Duodenal mucosa (tissue), 2 donors: Measurements from ENCODE around the gene ATF7IP.
A peak's percentile ranks its signal among the peaks of the same experiment; 100 is the strongest.
"Not testable (repeated sequence)": the region's sequence is repeated elsewhere in the genome, so short reads cannot be mapped to it uniquely, and the experiment has no call there.

Source experiments
- H3K27ac ChIP-seq: one replicate; pipeline ENCODE4 v1.7.0; 2013; ENCODE audit warnings: low read depth, low read length
- H3K27me3 ChIP-seq, 2 donors: one replicate each; pipeline ENCODE4 v1.7.0; 2013; ENCODE audit warnings: low read length in 2 of 2, control low read depth in 1 of 2; ENCODE audit not compliant: insufficient read depth in 2 of 2, control insufficient read depth in 1 of 2
- H3K36me3 ChIP-seq, 2 donors: one replicate each; pipeline ENCODE4 v1.7.0; 2013; ENCODE audit warnings: low read length in 2 of 2, control low read depth in 1 of 2; ENCODE audit not compliant: insufficient read depth in 2 of 2, control insufficient read depth in 1 of 2
- H3K4me1 ChIP-seq, 2 donors: one replicate each; pipeline ENCODE4 v1.7.0; 2013; ENCODE audit warnings: low read length in 2 of 2, control low read depth in 1 of 2; ENCODE audit not compliant: insufficient read depth in 2 of 2, control insufficient read depth in 1 of 2
- H3K4me3 ChIP-seq, 2 donors: one replicate each; pipeline ENCODE4 v1.7.0; 2013; ENCODE audit warnings: low read length in 2 of 2, low read depth in 1 of 2
- H3K9ac ChIP-seq, 2 donors: one replicate each; pipeline ENCODE4 v1.7.0; 2013; ENCODE audit warnings: low read length in 2 of 2, low read depth in 1 of 2
- H3K9me3 ChIP-seq, 2 donors: one replicate each; pipeline ENCODE4 v1.7.0; 2013; ENCODE audit warnings: low read length in 2 of 2, control low read depth in 1 of 2; ENCODE audit not compliant: control insufficient read depth in 1 of 2

Gene ATF7IP, protein sequence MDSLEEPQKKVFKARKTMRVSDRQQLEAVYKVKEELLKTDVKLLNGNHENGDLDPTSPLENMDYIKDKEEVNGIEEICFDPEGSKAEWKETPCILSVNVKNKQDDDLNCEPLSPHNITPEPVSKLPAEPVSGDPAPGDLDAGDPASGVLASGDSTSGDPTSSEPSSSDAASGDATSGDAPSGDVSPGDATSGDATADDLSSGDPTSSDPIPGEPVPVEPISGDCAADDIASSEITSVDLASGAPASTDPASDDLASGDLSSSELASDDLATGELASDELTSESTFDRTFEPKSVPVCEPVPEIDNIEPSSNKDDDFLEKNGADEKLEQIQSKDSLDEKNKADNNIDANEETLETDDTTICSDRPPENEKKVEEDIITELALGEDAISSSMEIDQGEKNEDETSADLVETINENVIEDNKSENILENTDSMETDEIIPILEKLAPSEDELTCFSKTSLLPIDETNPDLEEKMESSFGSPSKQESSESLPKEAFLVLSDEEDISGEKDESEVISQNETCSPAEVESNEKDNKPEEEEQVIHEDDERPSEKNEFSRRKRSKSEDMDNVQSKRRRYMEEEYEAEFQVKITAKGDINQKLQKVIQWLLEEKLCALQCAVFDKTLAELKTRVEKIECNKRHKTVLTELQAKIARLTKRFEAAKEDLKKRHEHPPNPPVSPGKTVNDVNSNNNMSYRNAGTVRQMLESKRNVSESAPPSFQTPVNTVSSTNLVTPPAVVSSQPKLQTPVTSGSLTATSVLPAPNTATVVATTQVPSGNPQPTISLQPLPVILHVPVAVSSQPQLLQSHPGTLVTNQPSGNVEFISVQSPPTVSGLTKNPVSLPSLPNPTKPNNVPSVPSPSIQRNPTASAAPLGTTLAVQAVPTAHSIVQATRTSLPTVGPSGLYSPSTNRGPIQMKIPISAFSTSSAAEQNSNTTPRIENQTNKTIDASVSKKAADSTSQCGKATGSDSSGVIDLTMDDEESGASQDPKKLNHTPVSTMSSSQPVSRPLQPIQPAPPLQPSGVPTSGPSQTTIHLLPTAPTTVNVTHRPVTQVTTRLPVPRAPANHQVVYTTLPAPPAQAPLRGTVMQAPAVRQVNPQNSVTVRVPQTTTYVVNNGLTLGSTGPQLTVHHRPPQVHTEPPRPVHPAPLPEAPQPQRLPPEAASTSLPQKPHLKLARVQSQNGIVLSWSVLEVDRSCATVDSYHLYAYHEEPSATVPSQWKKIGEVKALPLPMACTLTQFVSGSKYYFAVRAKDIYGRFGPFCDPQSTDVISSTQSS

DNA sequence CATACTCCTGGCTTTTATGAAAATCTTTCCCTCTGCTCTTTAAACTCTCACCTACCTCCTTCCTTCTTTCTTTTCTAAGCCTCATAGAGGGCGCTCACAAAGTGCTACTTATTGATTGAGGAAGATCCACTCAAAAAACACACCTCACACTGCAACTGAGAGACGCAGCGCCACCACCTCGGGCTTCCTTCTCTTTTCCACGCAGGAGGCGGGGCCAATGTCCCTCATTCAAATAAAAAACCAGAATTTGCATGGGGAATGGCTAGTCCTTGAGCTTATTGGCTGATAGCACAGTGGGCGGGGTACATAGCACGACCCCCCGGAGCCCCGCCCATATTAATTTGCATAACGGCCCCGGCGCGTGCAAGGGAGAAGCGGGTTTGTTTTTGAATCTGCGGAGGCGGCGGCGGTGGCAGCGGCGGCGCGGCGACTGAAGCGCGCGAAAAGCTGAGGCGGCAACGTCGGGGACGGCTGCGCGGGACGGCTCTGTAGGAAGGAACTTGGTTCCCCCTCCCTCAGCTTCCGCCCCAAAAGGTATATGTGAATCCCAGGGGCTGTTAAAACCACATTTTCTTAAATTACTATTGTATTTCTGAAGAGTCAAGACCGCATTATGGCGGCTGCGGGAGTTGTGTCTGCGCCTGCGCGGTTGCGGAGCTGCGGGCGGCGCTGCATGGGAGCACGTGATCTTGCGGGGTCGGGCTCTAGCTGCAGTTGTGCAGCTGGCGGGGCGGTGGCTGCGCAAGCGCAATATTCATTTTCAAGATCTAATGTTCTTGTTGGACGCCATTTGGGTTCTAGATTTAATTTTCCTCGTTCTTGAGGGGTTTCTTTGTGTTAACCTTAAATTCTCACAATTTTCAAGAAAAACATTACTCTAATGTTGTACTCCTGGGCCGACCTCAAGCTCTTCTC is at the start of gene ATF7IP:
Gene ATF7IP, plus strand, starts transcription at position 389 of the 915 bp plus-strand sequence. CDS start 58,234 bp downstream, outside the sequence.
- no peaks in the 10 kb centered on the region for H3K36me3 ChIP-seq
- H3K27ac ChIP-seq = peak within 1 kb of the TSS; percentile 96
- peak within 1 kb of the TSS; percentile 66 to 69 for H3K9ac ChIP-seq
- H3K9me3 ChIP-seq = no peaks in the 10 kb centered on the region
- peak within 1 kb of the TSS; percentile 74 to 78 for H3K4me3 ChIP-seq
- peaks cover 0 to 3% of the 10 kb centered on the region in 2 donors for H3K4me1 ChIP-seq
- H3K27me3 ChIP-seq = no peaks in the 10 kb centered on the region

DNA sequence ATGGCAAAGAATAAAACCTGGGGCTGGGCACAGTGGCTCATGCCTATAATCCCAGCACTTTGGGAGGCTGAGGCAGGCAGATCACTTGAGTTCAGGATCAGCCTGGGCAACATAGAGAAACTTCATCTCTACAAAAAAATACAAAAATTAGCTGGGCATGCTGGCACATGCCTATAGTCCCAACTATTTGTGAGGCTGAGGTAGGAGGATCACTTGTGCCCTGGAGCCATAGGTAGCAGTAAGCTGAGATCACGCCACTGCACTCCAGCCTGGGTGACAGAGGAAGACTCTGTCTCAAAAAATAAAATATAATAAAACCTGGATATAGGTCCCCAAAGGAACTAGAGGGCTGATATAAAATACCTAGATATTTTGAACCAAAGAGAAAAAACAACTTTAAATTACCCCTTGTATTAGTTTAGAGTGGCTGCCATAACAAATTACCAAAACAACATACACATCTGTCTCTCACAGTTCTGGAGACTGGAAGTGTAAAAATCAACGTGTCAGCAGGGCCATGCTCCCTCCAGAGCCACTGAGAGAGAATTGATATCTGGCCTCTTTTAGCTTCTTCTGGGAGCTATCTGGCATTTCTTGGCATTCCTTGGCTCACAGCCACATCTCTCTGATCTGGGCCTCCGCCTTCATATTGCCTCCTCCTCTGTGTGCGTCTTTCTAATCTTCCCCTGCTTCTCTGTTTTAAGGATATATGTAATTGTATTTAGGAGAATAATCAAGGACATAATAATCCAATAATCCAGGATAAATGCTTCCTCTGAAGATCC is 47.9 kb upstream of the ATF7IP start:
- Histone ChIP-seq H3K36me3 (no peaks in the 10 kb centered on the region), H3K27me3 (no peaks in the 10 kb centered on the region), H3K9ac (no peak overlapping the region), H3K9me3 (no peaks in the 10 kb centered on the region), H3K4me1 (no peaks in the 10 kb centered on the region), H3K4me3 (no peak overlapping the region), H3K27ac (no peak overlapping the region)

DNA sequence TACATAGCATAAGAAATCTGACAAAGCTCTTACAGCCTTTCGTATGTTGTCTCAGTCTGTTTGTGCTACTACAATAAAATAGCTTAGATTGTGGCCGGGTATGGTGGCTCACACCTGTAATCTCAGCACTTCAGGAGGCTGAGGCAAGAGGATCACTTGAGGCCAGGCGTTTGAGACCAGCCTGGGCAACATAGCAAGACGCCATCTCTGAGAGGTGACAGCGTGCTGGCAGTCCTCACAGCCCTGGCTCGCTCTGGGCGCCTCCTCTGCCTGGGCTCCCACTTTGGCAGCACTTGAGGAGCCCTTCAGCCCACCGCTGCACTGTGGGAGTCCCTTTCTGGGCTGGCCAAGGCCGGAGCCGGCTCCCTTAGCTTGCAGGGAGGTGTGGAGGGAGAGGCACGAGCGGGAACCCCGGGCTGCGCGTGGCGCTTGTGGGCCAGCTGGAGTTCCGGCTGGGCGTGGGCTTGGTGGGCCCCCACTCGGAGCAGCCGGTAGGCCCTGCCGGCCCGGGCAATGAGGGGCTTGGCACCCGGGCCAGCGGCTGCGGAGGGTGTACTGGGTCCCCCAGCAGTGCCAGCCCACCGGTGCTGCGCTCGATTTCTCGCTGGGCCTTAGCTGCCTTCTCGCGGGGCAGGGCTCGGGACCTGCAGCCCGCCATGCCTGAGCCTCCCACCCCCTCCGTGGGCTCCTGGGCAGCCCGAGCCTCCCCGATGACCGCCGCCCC is 45.6 kb upstream of the ATF7IP start:
- not testable (repeated sequence) for H3K27me3 ChIP-seq, H3K9ac ChIP-seq, H3K9me3 ChIP-seq, H3K4me1 ChIP-seq, H3K27ac ChIP-seq, H3K4me3 ChIP-seq, H3K36me3 ChIP-seq

DNA sequence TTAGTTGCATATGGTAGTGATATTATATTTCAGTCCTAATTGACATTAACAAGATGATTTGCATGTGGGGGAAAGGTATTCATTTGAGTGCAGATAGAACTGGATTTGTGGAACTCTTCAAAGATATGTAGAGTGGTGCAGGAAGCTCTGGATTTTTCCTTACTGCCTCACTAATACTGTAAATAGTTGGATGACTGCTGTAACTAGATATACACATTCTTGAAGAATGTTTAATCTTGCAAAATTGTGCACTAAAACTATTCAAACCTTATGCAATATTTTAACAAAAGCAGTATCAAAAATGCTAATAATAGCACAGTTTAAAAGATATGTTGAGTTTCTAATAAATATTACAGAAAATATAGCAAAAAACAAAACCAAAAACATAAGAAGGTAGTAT is 43.1 kb upstream of the ATF7IP start:
- Histone ChIP-seq H3K9ac (no peak overlapping the region), H3K4me1 (no peaks in the 10 kb centered on the region), H3K27ac (no peak overlapping the region), H3K36me3 (no peaks in the 10 kb centered on the region), H3K27me3 (no peaks in the 10 kb centered on the region), H3K9me3 (no peaks in the 10 kb centered on the region), H3K4me3 (no peak overlapping the region)

DNA sequence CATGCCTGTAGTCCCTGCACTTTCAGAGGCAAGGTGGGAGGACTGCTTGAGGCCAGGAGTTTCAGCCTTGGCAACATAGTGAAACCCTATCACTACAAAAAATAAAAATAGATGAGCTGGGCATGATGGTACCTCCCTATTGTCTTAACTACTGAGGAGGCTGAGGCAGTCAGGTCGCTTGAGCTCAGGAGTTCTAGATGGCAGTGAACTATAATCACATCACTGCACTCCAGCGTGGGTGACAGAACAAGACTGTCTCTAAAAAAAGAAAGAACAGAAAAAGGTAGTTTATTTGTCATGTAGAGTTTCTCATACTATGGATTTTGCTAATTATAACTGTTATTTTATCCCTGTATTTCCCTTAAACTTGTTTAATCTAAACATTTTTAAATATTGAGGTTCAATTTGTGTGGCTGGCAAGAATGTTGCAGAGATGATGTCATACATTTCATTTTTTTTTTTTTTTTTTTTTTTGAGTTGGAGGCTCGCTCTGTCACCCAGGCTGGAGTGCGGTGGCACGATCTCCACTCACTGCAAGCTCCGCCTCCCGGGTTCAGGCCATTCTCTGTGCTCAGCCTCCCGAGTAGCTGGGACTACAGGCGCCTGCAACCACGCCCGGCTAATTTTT is 39.7 kb upstream of the ATF7IP start:
- H3K4me3 ChIP-seq = no peak overlapping the region
- no peaks in the 10 kb centered on the region for H3K36me3 ChIP-seq
- no peaks in the 10 kb centered on the region for H3K4me1 ChIP-seq
- H3K27ac ChIP-seq = no peak overlapping the region
- H3K9me3 ChIP-seq = no peaks in the 10 kb centered on the region
- H3K9ac ChIP-seq = no peak overlapping the region
- H3K27me3 ChIP-seq = no peaks in the 10 kb centered on the region

DNA sequence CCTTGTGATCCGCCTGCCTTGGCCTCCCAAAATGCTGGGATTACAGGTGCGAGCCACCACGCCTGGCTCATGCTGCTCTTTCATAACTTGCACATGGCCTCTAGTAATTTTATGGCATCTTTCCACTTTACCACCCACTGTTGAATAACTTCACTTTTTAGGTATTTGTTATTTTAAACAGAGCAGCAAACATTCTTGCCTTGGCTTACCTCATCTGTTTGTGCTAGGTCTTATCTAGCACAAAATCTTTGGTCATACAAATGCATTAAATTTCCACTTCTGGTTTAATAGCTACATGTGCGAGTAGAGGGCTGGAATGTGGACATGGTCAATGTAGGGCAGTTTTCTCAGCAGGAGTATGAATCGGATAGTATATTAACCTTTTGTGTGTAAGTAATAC is 38.8 kb upstream of the ATF7IP start:
- Histone ChIP-seq H3K4me3 (no peak overlapping the region), H3K36me3 (no peaks in the 10 kb centered on the region), H3K4me1 (no peaks in the 10 kb centered on the region), H3K9ac (no peak overlapping the region), H3K9me3 (peaks cover under 1 to 1% of the 10 kb centered on the region in 2 donors), H3K27me3 (no peaks in the 10 kb centered on the region), H3K27ac (no peak overlapping the region)

DNA sequence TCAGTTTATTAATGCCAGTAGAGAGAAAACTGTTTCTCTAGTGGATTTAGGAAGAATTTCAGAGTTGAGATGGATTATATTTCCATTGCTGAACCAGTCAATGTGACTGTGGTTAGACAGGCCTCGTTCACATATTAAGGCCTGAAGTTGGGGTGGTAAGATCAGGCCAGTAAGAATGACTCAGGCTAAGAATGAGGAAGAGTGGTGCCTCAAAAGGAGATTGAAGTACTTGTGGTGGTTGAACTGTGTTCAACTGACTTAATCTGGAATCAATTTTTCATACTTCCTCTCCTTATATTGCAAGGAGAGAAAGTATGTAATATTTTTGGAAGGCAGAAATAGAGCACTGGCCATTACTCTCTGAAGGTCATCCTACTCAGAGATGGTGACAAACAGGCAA is 37.8 kb upstream of the ATF7IP start:
- Histone ChIP-seq H3K36me3 (no peaks in the 10 kb centered on the region), H3K4me3 (no peak overlapping the region), H3K9ac (no peak overlapping the region), H3K4me1 (no peaks in the 10 kb centered on the region), H3K9me3 (peaks cover 4 to 10% of the 10 kb centered on the region in 2 donors), H3K27me3 (no peaks in the 10 kb centered on the region), H3K27ac (no peak overlapping the region)

DNA sequence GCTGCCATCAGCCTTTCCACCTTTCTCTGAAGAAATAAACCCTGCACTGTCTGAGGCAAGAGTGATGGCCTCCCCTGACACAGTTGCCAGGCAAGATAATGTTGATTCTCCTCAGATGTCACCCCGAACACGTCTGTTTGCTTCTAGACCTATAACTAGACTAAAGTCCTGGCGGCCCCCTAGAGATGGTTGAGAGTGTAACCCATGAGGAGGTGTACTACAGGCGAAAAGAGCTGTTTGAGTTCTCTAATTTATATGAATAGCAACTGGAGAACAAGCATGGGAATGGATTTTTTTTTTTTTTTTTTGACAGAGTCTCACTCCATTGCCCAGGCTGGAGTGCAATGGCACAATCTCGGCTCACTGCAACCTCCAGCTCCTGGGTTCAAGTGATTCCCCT is 33.0 kb upstream of the ATF7IP start:
- no peak overlapping the region for H3K9ac ChIP-seq
- peaks cover 4 to 10% of the 10 kb centered on the region in 2 donors for H3K9me3 ChIP-seq
- H3K4me1 ChIP-seq = no peaks in the 10 kb centered on the region
- H3K27ac ChIP-seq = no peak overlapping the region
- no peaks in the 10 kb centered on the region for H3K36me3 ChIP-seq
- no peaks in the 10 kb centered on the region for H3K27me3 ChIP-seq
- no peak overlapping the region for H3K4me3 ChIP-seq
